ENCODE data around the gene DEFB132.

DEFB132 gene

GRCh38 chr20:276620-277495, 19.3 kb downstream of the DEFB132 start:
- 95 to 96% methylated on average over 12 of the region's 12 CpGs for WGBS, 2 experiments
- no peak overlapping the region for H3K4me3 ChIP-seq (ENCODE audit: insufficient read depth, low read depth, low read length)
- no peaks in the 10 kb centered on the region for H3K9me3 ChIP-seq (ENCODE audit: control insufficient read depth, low read length)
- no peak overlapping the region for H3K27ac ChIP-seq (ENCODE audit: insufficient read depth, low read depth, low read length, poor library complexity, severe bottlenecking)
- peaks cover 25% of the 10 kb centered on the region for H3K36me3 ChIP-seq (ENCODE audit: control insufficient read depth, insufficient read depth, low read length)
- no peaks in the 10 kb centered on the region for H3K4me1 ChIP-seq (ENCODE audit: control insufficient read depth, insufficient read depth, low read length)
- no peaks in the 10 kb centered on the region for H3K27me3 ChIP-seq (ENCODE audit: control insufficient read depth, insufficient read depth, low read length, poor library complexity, severe bottlenecking)

DNA sequence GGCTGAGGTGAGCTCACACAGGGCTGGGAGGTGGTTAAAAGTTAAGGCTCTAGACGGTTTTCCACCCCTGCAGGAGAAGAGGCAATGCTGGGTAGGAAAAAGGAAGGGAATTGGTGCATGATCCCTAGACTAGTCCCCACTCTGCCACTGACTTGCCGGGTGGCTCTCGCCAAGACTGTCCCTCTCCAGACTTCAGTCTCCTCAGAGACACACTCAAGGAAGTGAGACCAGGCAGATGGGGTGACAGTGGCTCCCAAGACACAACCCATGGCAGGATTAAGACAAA, 19.9 kb downstream of the DEFB132 start:
- peaks cover 29% of the 10 kb centered on the region for H3K36me3 ChIP-seq (ENCODE audit: control insufficient read depth, insufficient read depth, low read length)
- H3K27ac ChIP-seq (ENCODE audit: insufficient read depth, low read depth, low read length, poor library complexity, severe bottlenecking), result no peak overlapping the region
- 33 to 36% methylated on average over 2 of the region's 3 CpGs for WGBS, 2 experiments
- no peaks in the 10 kb centered on the region for H3K9me3 ChIP-seq (ENCODE audit: control insufficient read depth, low read length)
- no peaks in the 10 kb centered on the region for H3K27me3 ChIP-seq (ENCODE audit: control insufficient read depth, insufficient read depth, low read length, poor library complexity, severe bottlenecking)
- H3K4me1 ChIP-seq (ENCODE audit: control insufficient read depth, insufficient read depth, low read length), result no peaks in the 10 kb centered on the region
- no peak overlapping the region for H3K4me3 ChIP-seq (ENCODE audit: insufficient read depth, low read depth, low read length)

GRCh38 chr20:278181-278580, 20.7 kb downstream of the DEFB132 start:
- no peak overlapping the region for H3K27ac ChIP-seq (ENCODE audit: insufficient read depth, low read depth, low read length, poor library complexity, severe bottlenecking)
- peaks cover 29% of the 10 kb centered on the region for H3K36me3 ChIP-seq (ENCODE audit: control insufficient read depth, insufficient read depth, low read length)
- no peaks in the 10 kb centered on the region for H3K27me3 ChIP-seq (ENCODE audit: control insufficient read depth, insufficient read depth, low read length, poor library complexity, severe bottlenecking)
- no peaks in the 10 kb centered on the region for H3K9me3 ChIP-seq (ENCODE audit: control insufficient read depth, low read length)
- no peaks in the 10 kb centered on the region for H3K4me1 ChIP-seq (ENCODE audit: control insufficient read depth, insufficient read depth, low read length)
- H3K4me3 ChIP-seq (ENCODE audit: insufficient read depth, low read depth, low read length), result no peak overlapping the region
- WGBS, 2 experiments, result 73 to 80% methylated on average over 5 of the region's 5 CpGs

- H3K27ac ChIP-seq (ENCODE audit: insufficient read depth, low read depth, low read length, poor library complexity, severe bottlenecking), result no peak overlapping the region
- no peaks in the 10 kb centered on the region for H3K27me3 ChIP-seq (ENCODE audit: control insufficient read depth, insufficient read depth, low read length, poor library complexity, severe bottlenecking)
- H3K4me1 ChIP-seq (ENCODE audit: control insufficient read depth, insufficient read depth, low read length), result no peaks in the 10 kb centered on the region
- H3K36me3 ChIP-seq (ENCODE audit: control insufficient read depth, insufficient read depth, low read length), result peaks cover 33% of the 10 kb centered on the region
- peak overlapping the region; percentile 13 for H3K4me3 ChIP-seq (ENCODE audit: insufficient read depth, low read depth, low read length)
- WGBS, 2 experiments, result 31 to 35% methylated on average over 63 to 64 of the region's 88 CpGs
- no peaks in the 10 kb centered on the region for H3K9me3 ChIP-seq (ENCODE audit: control insufficient read depth, low read length)
Observed at GRCh38 chr20:278607-279571, 21.4 kb downstream of the DEFB132 start.

GRCh38 chr20:284172-284571, 26.6 kb downstream of the DEFB132 start:
- WGBS, 2 experiments, result 61 to 68% methylated on average over 3 of the region's 3 CpGs
- no peaks in the 10 kb centered on the region for H3K4me1 ChIP-seq (ENCODE audit: control insufficient read depth, insufficient read depth, low read length)
- H3K4me3 ChIP-seq (ENCODE audit: insufficient read depth, low read depth, low read length), result no peak overlapping the region
- peaks cover 17% of the 10 kb centered on the region for H3K36me3 ChIP-seq (ENCODE audit: control insufficient read depth, insufficient read depth, low read length)
- no peaks in the 10 kb centered on the region for H3K27me3 ChIP-seq (ENCODE audit: control insufficient read depth, insufficient read depth, low read length, poor library complexity, severe bottlenecking)
- no peaks in the 10 kb centered on the region for H3K9me3 ChIP-seq (ENCODE audit: control insufficient read depth, low read length)
- no peak overlapping the region for H3K27ac ChIP-seq (ENCODE audit: insufficient read depth, low read depth, low read length, poor library complexity, severe bottlenecking)

- H3K4me3 ChIP-seq (ENCODE audit: insufficient read depth, low read depth, low read length), result no peak overlapping the region
- H3K4me1 ChIP-seq (ENCODE audit: control insufficient read depth, insufficient read depth, low read length), result peaks cover 8% of the 10 kb centered on the region
- H3K9me3 ChIP-seq (ENCODE audit: control insufficient read depth, low read length), result no peaks in the 10 kb centered on the region
- WGBS, 2 experiments, result 92 to 95% methylated on average over 2 of the region's 2 CpGs
- no peak overlapping the region for H3K27ac ChIP-seq (ENCODE audit: insufficient read depth, low read depth, low read length, poor library complexity, severe bottlenecking)
- no peaks in the 10 kb centered on the region for H3K27me3 ChIP-seq (ENCODE audit: control insufficient read depth, insufficient read depth, low read length, poor library complexity, severe bottlenecking)
- peaks cover 15% of the 10 kb centered on the region for H3K36me3 ChIP-seq (ENCODE audit: control insufficient read depth, insufficient read depth, low read length)
Observed at GRCh38 chr20:286508-286907, 29.0 kb downstream of the DEFB132 start.

- peak overlapping the region; percentile 91 for H3K4me3 ChIP-seq (ENCODE audit: insufficient read depth, low read depth, low read length)
- peaks cover 7% of the 10 kb centered on the region for H3K27me3 ChIP-seq (ENCODE audit: control insufficient read depth, insufficient read depth, low read length, poor library complexity, severe bottlenecking)
- H3K36me3 ChIP-seq (ENCODE audit: control insufficient read depth, insufficient read depth, low read length), result peaks cover 1% of the 10 kb centered on the region
- no peak overlapping the region for H3K27ac ChIP-seq (ENCODE audit: insufficient read depth, low read depth, low read length, poor library complexity, severe bottlenecking)
- WGBS, 2 experiments, result 74 to 82% methylated on average over 1 to 3 of the region's 3 CpGs
- H3K4me1 ChIP-seq (ENCODE audit: control insufficient read depth, insufficient read depth, low read length), result peaks cover 8% of the 10 kb centered on the region
- no peaks in the 10 kb centered on the region for H3K9me3 ChIP-seq (ENCODE audit: control insufficient read depth, low read length)
Observed at GRCh38 chr20:288956-289692, 31.6 kb downstream of the DEFB132 start.

GRCh38 chr20:289693-290083, 32.2 kb downstream of the DEFB132 start:
- Histone ChIP-seq H3K9me3 (ENCODE audit: control insufficient read depth, low read length) (no peaks in the 10 kb centered on the region), H3K27ac (ENCODE audit: insufficient read depth, low read depth, low read length, poor library complexity, severe bottlenecking) (peak overlapping the region; percentile 72), H3K27me3 (ENCODE audit: control insufficient read depth, insufficient read depth, low read length, poor library complexity, severe bottlenecking) (peaks cover 7% of the 10 kb centered on the region), H3K4me1 (ENCODE audit: control insufficient read depth, insufficient read depth, low read length) (peaks cover 8% of the 10 kb centered on the region), H3K4me3 (ENCODE audit: insufficient read depth, low read depth, low read length) (peak overlapping the region; percentile 91), H3K36me3 (ENCODE audit: control insufficient read depth, insufficient read depth, low read length) (no peaks in the 10 kb centered on the region)
- WGBS, 2 experiments, result 67 to 80% methylated on average over 1 to 2 of the region's 2 CpGs

GRCh38 chr20:290084-290831, 32.7 kb downstream of the DEFB132 start, which contains the start of gene C20orf96:
Gene C20orf96 (minus strand): TSS chr20:290750. CDS start chr20:290610, 140 bp downstream.
- H3K9me3 ChIP-seq (ENCODE audit: control insufficient read depth, low read length), result no peaks in the 10 kb centered on the region
- peaks cover 7% of the 10 kb centered on the region for H3K27me3 ChIP-seq (ENCODE audit: control insufficient read depth, insufficient read depth, low read length, poor library complexity, severe bottlenecking)
- H3K27ac ChIP-seq (ENCODE audit: insufficient read depth, low read depth, low read length, poor library complexity, severe bottlenecking), result peak within 1 kb of the TSS; percentile 72
- H3K36me3 ChIP-seq (ENCODE audit: control insufficient read depth, insufficient read depth, low read length), result no peaks in the 10 kb centered on the region
- 1 to 2% methylated on average over 37 to 43 of the region's 43 CpGs for WGBS, 2 experiments
- peaks cover 8% of the 10 kb centered on the region for H3K4me1 ChIP-seq (ENCODE audit: control insufficient read depth, insufficient read depth, low read length)
- H3K4me3 ChIP-seq (ENCODE audit: insufficient read depth, low read depth, low read length), result peak within 1 kb of the TSS; percentile 91

All from ectodermal cell (in vitro differentiated cells).